GM19099 (cell line): Measurements from ENCODE around the gene TRIO.

ENCODE experiments used
- POLR2A ChIP-seq: IDR thresholded peaks from 3 replicates; pipeline ENCODE4 v1.6.1; 2011; ENCODE audit warnings: low read depth; ENCODE audit not compliant: insufficient read length; ENCODE audit errors: extremely low read depth

The TRIO gene

DNA sequence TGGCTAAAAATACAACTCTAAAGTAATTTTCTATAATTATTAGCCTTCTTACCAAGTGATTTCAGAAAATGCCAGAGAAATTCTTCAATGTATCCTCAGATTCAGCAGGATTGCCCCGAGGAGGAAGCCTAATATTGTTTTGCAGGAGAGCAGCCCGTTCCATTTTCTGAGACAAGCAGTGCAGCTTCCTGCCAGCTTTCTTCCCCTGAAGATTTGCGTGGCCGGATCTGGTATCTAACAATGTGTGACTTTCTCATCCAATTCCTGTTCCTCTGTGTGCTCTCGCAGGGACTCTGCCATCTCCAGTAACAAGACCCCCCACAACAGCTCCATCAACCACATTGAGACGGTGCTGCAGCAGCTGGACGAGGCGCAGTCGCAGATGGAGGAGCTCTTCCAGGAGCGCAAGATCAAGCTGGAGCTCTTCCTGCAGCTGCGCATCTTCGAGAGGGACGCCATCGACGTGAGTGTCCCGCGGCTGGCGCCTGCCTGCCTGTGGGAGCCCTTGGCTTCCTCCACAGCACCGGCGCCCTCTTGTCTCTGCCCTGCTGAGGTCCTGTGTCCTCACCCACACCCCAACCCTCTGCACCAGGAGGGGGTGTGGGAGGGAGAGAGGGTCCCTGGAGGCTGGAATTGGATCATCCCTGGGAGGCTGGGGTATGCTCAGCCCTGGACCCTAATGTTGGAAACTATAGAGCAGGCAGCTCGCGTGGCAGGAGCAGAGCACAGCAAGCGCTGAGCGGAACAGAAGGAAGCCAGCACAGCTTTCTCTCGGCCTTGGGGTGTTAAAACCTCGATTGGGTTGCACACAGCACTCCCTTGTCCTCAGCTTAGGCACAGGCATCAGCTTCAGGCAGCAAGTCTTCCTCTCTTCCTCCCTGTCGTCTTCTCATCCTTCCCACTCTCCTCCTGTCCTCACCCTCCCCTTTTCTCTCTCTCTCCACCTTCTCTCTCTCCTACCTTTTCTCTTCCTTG lies 216.2 kb downstream of the TRIO start:
- TF ChIP-seq POLR2A = no peak

DNA sequence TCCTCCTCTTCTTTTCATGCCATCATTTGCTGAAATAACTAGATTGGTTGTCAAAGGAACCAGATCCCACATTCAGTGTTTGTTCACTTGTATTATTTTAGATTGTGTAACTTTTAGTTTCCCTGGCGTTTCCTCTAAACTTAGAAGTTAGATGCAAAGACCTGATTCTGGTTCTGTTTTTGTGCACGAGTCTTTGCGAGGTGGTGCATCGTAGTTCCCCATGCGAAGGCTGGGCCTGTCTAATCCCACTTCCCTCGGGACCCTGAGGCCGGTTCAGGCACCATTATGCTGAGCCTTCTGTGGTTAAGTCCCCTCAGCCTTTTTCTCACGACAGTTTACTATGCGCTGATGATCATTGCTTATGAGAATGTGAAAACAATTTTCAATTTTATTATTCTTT lies 219.3 kb downstream of the TRIO start:
- TF ChIP-seq POLR2A = no peak

DNA sequence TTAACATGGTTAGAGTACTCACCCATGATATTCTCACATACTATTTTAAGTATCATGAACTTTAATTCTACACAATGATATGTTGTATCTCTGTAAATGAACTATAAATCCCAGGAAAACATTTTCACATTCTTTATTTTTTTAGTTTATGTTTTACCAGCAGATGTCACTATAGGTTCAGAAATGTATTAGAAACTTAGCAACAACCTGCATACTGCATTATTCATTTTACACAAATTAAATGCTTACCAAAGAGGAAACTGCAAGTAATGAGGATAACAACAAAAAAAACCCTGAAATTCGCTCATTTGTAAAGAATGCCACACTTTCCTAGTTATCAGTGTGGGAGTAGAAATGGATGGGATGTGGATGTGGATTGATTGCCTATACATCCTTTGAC lies 221.0 kb downstream of the TRIO start:
- no peak for TF ChIP-seq POLR2A

DNA sequence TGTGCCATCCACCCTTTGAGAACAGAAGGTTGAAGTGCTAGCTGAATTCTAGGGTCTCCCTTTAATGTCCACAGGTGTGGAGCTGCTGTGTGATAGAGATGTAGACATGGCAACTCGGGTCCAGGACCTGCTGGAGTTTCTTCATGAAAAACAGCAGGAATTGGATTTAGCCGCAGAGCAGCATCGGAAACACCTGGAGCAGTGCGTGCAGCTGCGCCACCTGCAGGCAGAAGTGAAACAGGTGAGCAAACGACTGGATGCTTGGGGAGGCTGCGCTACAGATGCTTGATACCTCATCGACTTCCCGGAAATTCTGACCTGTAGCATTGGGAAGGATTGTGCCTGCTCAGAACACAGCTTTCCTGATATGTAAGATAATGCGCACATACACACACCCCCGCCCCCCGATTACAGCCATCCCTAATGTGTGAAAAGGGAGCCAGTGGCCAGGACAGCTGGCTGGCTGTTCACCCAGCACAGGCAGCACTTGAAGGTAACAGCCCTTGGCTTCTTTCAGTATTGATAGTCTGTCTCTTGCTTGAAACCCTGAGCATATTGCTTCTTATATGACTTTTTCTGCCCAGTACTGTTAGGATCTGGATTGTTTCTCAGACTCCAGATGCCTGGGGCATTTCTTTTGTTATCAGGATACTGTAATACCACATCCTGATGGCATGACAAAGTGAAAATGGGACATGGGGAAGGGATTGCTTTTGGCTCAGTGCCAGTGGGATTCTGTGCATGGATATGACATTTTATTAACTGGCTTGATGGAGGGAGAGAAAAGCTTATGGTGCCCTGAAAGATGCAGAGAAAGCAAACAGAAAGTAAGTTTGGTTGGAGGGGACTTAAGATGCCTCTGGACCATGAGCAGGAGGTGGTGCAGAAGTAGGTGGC lies 221.7 kb downstream of the TRIO start:
- TF ChIP-seq POLR2A = no peak

DNA sequence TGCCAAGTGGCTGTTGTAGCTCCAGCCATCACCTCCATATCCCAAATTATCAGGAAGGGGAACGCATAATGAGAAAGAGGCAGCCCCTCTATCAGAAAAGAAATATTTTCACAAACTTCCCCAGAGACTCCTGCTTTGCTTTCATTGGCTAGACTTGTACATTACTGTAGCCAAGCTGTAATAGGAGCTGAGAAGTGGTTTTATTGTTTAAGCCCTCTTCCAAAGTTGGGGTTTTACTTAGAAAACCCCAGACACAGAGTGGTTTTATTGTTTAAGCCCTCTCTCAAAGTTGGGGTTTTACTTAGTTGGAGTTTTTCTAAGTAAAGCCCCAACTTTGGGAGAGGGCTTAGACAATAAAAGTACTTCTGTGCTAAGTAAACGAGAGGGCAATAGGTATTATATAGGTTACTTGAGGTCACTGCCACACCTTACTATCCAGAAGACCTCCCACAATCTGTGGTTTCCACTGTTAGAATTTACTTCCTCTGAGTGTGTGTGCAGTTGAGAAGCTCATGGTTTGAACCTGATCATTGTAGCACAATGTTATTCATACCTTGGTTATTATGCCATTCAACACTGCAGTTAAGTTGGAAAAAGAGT lies 222.8 kb downstream of the TRIO start:
- no peak for TF ChIP-seq POLR2A

DNA sequence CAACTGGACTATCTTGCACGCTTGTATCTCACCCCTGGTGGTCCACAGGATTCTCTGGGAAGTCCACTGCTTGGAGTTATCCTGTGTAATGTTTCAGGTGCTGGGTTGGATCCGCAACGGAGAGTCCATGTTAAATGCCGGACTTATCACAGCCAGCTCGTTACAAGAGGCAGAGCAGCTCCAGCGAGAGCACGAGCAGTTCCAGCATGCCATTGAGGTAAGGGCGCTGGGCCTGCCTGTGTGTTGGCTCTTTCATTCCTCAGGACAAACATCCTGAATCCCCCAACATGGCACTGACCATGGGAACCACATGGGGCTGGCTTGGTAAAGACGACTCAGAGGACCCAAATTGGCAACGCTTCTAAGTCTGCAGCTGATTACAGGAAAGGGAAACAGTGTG lies 223.6 kb downstream of the TRIO start:
- TF ChIP-seq POLR2A = no peak

DNA sequence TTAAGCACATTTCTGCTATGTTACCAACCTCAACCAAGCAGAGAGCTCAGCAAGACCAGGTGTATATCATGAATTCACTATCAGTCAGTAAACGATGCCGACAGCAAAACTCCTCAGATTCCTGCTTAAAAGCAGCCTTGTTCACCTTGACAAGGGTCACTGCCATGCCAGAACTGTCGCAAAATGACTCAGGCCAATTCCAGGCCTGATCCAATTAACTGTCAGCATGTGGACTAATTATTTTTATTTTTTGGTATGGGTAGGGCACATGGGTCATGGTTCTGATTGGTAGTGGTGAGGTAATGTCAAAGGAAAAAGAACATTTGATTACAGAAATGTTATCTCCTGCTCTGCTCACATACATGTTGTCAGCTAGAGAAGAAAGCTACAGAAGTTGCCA lies 224.2 kb downstream of the TRIO start:
- TF ChIP-seq POLR2A = no peak

DNA sequence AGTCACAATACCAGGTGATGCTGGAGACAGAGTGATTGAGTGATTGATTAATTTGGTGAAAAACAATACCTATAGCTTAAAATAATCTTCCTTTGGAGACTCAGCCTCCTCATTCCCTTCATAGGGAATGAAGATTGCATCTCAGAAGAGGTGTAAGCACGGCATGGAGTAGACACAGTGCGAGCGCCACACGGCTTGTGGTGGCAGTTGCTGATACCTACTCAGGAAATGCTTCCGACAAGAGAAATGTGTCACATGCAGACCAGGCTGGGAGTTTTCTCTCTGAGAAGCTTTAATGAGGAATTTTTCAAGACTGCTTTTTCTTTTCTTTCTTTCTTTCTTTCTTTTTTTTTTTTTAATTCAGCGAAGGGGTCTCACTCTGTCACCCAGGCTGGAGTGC lies 226.6 kb downstream of the TRIO start:
- TF ChIP-seq POLR2A = no peak

DNA sequence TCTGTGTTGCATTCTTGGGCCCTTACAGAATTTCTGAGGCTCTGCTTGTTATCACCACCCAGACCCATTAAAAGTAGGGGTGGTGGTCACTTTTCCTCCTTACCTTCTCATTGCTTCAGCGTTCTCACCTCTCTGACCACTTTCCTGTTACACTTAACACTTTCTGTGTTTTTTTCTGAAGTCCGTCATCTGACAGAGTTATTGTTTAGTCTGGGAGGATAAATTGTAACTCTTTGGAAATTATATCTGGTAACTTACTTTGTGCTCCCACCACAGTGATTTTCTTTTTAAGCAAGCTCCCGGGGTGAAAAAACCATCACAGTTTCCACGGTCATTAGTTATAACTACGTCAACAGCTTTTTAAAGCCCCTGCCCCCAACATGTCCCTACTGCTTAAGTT lies 227.2 kb downstream of the TRIO start:
- TF ChIP-seq POLR2A = no peak

DNA sequence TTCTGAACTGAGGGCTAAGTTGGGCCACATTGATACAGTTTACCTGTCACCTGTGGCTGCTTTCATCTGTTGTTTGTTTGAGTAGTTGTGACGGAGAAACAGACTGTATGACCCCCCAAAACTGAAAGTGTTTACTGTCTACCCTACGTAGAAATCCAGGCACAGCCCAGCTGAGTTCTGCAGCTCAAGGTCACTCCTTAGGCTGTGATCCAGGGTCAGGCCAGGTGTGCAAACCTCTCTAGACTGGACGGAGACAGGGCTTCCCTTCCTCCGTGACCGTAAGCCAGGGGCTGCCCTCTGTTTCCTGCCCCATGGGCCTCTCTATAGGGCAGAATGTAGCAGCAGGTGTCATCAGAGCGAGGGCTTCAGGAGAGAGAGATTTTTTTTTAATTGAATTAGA lies 230.5 kb downstream of the TRIO start:
- no peak for TF ChIP-seq POLR2A

DNA sequence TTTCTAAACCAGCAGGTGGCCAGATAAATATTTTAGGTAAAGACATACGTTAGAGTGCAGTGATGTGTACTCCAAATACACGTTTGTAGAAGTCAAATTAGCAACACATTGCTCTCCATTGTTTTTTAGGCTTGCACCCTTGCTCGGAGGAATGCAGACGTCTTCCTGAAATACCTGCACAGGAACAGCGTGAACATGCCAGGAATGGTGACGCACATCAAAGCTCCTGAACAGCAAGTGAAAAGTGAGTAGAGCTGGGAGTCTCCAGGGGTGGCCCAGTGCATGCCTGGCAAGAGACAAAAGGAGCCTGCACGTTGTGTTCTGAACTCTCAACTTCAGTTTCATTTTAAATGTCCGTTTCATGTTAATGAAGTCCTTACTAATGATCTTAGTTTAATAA lies 231.0 kb downstream of the TRIO start:
- no peak for TF ChIP-seq POLR2A

DNA sequence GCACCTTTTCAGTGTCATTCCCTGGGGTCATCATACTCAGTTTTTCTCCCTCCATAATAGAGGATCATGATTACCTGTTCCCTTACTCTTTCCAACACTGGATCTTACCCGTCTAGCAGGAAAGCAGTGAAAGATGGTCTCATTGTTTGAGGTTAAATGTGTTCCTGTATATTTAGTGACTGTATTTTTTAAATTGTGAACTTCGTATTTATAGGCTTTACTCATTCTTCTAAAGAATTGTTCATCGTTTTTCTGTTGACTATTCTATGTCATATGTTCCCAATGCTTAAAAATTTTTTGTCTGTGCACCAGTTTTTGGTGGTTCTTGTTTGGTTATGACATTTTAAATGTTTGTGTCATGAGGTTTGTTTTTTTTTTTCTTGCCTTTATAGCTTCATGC lies 233.6 kb downstream of the TRIO start:
- no peak for TF ChIP-seq POLR2A

DNA sequence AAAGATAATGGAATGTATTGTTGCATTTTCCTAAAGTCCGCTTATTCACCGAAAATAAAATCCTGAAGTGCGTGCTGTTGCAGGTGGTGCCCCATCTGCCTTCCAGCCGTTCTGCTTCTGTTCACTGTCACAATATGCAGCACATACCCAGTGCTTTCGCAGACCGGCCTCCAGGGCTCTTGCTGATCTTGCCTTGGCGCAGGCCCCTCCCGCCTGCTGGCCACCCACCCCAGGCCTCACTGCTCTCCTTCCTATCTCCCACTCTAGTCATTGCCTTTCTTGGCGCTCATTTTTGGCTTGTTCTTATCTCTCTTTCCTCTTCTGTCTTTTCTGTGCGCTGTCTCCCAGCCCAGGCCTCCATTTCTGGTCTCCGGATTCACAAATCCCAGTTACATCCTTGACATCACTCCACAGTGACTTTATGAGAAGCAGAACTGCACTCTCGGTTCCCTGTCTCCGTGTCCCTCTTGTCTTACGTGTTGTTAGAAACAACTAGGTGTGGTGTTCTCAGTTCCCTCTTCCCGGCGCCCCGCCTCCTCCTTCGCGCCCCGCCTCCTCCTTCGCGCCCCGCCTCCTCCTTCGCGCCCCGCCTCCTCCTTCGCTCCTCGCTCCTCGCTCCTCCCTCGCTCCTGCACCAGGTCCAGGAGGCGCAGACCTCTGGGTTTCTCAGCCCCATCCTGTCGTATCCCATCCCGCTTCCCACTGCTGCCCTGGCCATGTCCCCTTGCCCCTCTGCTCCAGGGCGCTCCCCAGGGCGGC lies 236.8 kb downstream of the TRIO start:
- TF ChIP-seq POLR2A = no peak

DNA sequence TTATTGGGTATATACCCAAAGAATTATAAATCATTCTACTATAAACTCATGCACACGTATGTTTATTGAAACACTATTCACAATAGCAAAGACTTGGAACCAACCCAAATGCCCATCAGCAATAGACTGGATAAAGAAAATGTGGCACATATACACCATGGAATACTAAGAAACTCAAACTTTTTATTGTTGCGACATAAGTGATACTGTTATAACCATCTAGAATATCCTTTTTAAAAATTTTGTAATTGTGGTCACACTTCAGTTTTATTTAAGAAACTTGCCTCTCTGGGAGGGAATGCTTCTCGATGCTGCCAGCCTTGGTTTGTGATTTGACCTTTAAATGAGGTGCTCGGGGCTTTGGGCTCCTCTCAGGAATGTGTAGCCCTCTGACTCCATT lies 237.6 kb downstream of the TRIO start:
- TF ChIP-seq POLR2A = no peak

DNA sequence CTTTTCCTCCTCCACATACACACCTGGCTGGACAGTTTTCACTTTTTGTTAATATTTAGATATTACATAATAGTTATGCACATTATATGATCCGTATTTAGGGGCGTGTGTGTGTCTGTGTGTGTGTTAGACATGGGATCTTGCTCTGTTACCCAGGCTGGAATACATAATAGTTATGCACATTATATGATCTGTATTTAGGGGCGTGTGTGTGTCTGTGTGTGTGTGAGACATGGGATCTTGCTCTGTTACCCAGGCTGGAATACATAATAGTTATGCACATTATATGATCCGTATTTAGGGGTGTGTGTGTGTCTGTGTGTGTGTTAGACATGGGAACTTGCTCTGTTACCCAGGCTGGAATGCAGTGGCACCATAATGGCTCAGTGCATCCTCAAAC lies 239.5 kb downstream of the TRIO start:
- TF ChIP-seq POLR2A = no peak
